Stimulated activated CD4-positive, alpha-beta T cell treated with anti-CD3 and anti-CD28 coated beads, Interleukin-2, amount 100 ng/mL, for 24 hours (primary cell): ENCODE results near the gene KCNG3.
"Not testable (repeated sequence)": the region's sequence is repeated elsewhere in the genome, so short reads cannot be mapped to it uniquely, and the experiment has no call there.

ENCODE experiments used
- DNase-seq, 2 donors: peaks; one replicate each; pipeline ENCODE4 v3.0.0-alpha.2; 2020

The KCNG3 gene

DNA sequence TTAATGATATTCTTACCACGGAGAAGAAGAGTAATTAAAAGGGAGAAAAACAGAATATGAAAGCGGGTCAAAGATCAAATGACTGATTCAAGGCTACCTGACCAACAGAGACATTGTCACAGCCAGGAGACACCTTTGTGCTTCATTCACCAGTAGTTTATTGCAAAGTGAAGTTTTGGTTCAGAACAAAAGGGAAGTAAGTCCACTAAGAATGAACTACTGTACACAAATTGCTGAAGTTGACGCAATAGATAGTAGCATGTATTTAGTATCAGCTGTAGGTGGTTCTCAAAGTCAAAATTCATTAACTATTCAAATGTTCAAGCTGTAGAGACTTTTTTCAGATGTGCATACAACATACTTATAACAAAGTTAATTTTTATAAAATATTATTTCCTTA is 68.1 kb downstream of the KCNG3 start:
- DNase-seq, result no peak

DNA sequence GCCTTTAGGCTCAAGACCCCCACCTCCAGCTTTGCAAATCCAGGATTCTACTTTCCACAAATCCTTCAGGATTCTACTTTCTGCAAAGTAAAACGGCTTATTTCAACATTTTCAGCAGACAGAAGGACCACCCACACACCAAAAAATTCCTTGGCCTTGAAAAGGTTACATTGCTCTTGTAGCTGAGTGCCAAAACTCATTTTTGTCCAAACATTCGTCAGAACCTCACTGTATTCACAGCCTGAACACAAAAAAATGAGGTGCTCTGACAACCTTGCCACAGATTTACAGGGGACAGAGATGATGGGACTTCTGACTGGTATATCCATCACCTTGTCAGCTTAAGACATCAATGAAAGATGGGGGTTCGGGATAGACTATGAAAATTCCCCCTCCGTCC is 69.7 kb downstream of the KCNG3 start:
- DNase-seq, result no peak

GRCh38 chr2:42421601-42422239 is 72.1 kb downstream of the KCNG3 start:
- no peak for DNase-seq

GRCh38 chr2:42421157-42421485 is 72.7 kb downstream of the KCNG3 start:
- no peak for DNase-seq

GRCh38 chr2:42414648-42415047 is 79.1 kb downstream of the KCNG3 start:
- no peak for DNase-seq

- DNase-seq, result no peak
Observed at GRCh38 chr2:42414158-42414557, 79.6 kb downstream of the KCNG3 start.

- DNase-seq, result no peak
Observed at GRCh38 chr2:42410742-42411514, 82.9 kb downstream of the KCNG3 start.

DNA sequence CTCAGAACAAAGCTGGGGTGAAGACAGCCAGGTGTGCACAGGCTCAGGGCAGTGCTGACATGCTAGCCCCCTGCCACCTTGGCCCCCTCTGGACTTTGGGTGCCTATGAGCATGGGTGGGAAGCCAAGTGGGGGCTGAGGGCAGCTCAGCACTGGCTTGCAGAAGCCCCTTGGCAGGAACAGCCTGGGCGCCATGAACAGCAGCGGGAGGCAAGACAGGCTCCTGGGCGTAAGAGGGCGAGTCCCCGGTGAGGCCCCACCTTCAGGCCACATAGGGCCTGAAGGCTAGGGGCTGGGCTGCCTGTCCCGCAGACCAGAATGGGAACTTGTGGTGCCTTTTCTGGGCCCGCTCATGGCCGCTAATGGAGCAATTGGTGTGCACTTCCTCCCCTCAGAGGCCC is 85.8 kb downstream of the KCNG3 start:
- no peak for DNase-seq

DNA sequence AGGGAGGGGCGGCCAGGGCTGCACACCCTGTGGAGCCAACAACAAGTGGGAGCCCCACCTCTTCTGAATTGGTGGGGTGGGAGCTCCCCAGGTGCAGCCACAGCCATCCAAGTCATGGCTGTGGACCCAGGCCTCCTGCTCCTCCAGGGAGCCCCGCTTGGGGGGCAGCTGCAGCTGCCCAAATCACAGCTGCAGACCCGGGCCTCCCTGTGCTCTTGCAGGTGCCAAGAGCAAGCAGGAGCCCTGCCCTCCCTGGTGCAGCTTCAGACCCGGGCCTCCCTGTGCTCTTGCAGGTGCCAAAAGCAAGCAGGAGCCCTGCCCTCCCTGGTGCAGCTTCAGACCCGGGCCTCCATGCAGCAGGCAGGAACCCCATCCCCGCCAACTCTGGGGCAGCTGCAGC is 86.3 kb downstream of the KCNG3 start:
- no peak for DNase-seq

GRCh38 chr2:42404676-42405075 is 89.1 kb downstream of the KCNG3 start:
- no peak for DNase-seq

- DNase-seq, result no peak
Observed at GRCh38 chr2:42401773-42402172, 92.0 kb downstream of the KCNG3 start.

DNA sequence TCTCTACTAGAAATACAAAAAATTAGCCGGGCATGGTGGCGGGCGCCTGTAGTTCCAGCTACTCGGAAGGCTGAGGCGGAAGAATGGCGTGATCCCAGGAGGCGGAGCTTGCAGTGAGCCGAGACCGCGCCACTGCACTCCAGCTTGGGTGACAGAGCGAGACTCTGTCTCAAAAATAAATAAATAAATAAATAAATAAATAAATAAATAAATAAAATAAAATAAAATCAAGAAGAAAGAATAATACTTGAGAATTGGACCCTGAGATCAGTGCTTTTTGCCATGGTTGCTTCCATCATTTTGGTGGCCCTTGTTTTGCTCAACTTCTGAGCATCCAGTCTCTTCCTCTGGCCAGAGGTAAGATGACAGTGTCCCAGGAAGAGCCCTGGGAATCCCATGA is 95.7 kb downstream of the KCNG3 start:
- DNase-seq, result not testable (repeated sequence)

DNA sequence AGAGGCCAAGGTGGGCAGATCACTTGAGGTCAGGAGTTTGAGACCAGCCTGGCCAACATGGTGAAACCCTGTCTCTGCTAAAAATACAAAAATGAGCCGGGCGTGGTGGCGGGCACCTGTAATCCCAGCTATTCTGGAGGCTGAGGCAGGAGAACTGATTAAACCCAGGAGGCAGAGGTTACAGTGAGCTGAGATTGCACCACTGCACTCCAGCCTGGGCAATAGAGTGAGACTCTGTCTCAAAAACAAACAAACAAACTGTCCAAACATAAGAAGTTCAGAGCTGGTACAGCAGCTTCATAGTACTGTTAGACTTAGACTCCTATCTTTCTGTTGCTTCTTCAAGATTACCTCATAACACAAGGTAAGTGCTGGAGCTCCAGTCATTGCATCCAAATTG is 100.5 kb downstream of the KCNG3 start:
- not testable (repeated sequence) for DNase-seq

- DNase-seq, result no peak
Observed at GRCh38 chr2:42392191-42392590, 101.6 kb downstream of the KCNG3 start.
